GM19324 (cell line): ENCODE data around the gene CASQ2.
A peak's percentile ranks its signal among the peaks of the same experiment; 100 is the strongest.
"Not testable (repeated sequence)": the region's sequence is repeated elsewhere in the genome, so short reads cannot be mapped to it uniquely, and the experiment has no call there.

Source experiments
- ATAC-seq: cut with Tn5 transposase; IDR thresholded peaks from one replicate; pipeline ENCODE4 v1.9.1; 2021; ENCODE audit warnings: mild to moderate bottlenecking, moderate library complexity; ENCODE audit not compliant: unreplicated experiment, low FRiP score

Gene CASQ2

DNA sequence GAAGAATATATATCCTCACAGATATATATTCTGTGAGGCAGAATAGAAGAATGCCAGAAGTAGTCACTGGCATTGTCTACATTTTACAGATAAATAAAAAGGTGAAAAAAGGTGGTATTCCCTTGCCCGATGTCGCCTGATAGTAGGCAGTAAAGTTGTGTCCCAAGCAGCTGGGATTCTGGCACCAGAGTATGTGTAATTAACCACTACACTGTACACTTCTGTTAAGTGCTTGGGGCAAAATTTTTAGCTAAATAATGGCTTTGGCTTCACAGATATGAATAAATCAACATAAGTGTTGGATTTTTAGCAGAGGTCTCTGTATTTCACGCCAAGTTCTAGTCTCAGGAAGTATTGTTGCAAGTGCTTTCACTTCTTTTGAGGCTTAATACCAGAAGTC, 13.3 kb upstream of the CASQ2 start:
- no peak for ATAC-seq

DNA sequence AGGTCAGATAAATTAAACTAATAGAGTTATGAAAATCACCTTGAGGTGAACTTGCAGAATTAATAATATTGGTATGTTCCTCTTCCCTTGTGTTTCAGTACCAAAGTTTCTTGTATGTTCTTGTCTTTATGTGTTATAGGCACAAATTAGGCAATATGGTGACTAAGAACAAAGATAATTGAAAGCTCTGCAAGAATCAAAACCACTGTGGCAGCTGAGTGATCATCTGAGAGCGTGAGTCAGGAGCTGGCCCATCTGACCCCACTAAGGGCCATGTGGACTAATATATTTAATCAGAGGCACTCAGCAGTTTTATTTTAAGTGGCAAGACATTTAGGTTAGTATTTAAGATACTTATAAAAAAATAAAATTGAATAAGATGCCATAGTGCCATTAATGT, 12.8 kb upstream of the CASQ2 start:
- no peak for ATAC-seq

DNA sequence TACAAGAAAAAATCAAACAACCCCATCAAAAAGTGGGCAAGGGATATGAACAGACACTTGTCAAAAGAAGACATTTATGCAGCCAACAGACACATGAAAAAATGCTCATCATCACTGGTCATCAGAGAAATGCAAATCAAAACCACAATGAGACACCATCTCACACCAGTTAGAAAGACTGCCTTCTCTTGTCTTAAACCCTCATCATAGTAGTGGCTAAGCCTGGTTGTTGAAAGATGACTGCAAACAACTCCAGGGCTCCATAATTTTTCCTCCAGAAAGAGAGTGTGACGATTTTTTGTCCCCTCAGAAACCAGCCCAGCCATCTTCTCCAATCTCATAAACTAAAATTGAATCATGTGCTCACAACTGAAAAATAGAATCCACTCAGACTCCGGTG, 12.1 kb upstream of the CASQ2 start:
- ATAC-seq = not testable (repeated sequence)

DNA sequence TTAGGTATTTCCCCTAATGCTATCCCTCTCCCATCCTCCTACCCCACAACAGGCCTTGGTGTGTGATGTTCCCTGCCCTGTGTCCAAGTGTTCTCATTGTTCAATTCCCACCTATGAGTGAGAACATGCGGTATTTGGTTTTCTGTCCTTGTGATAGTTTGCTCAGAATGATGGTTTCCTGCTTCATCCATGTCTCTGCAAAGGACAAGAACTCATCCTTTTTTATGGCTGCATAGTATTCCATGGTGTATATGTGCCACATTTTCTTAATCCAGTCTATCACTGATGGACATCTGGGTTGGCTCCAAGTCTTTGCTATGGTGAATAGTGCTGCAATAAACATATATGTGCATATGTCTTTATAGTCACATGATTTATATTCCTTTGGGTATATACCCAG, 10.6 kb upstream of the CASQ2 start:
- ATAC-seq = not testable (repeated sequence)

DNA sequence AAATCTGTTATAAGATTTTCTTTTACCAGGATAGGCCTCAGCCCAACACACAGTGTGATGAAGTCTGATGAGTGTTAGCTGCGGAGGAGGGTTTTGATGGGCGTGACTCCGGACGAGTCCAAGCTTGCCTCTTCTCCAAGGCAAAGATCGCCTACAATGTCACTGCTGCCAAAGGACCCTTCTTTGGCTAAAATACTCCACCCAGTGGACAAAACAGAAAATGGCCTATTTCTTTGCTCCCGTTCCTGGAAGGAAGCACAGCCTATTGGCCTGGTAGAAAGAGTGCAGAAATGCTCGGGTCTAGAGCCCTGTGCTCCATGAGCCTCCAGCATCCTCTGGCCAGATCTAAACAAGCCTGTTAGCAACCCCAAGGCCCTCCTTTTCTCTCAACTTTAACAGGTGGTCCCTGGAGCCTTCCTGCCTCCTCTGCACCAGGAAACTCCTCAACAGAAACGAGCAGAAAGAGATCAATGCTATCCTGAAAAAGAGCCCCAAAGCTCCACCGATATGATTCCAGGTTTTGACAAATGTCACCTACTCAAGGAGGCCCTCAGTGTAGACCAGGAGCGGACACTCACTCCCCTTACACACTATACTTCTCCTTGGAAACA, 3.4 kb upstream of the CASQ2 start:
- peak; percentile 87 for ATAC-seq

DNA sequence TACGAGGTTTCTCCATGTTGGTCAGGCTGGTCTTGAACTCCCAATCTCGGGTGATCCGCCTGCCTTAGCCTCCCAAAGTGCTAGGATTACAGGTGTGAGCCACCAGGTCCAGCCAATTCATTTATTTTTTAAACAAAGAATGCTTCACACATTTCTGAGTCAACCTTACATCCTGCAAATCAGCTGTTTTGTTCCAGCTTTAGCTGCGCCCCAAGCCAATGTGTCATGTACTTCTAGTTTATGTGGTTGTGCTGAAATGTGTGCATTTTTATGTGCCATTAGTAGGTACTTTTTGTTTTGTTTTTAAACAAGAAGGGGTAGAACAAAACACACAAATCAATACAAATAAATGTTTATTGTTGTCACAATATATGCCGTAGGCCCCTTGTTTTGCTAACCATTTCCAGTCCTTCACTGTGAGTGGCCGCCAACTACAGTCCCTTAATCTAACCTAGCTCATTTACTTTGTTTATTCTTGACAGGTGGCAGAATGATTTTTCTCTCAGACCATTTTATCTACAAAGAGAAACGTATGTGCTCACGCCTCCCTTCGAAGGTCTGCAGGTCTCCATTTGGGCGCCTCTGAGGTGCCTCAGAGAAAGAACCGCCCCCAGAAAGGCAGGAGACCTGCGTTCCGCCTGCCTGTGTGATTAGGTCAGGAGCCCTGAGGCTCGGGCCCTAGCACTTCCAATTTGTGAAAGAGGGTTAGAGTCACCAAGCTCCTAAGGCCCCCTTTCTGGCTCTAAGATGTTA, 2.8 kb upstream of the CASQ2 start:
- ATAC-seq = peak; percentile 31

DNA sequence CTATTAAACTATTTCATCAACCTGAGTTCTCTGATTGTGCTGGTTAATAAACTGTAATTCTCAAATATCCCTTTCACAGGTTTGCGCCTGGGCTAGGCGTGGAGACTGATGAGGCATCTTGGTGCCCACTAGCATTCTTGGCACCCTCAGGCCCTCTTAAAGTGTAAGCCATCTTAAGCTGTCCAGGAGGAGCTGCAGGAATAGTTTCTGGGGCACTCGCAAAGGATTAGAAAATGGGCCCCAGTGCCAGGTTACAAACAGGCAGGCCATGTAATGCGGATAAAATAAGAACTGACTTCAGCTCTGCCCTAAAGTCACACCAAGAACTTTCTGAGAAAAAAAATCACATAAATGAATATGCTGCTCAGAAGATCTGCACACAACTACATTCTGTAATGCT, 1.1 kb downstream of the CASQ2 start:
- no peak for ATAC-seq

DNA sequence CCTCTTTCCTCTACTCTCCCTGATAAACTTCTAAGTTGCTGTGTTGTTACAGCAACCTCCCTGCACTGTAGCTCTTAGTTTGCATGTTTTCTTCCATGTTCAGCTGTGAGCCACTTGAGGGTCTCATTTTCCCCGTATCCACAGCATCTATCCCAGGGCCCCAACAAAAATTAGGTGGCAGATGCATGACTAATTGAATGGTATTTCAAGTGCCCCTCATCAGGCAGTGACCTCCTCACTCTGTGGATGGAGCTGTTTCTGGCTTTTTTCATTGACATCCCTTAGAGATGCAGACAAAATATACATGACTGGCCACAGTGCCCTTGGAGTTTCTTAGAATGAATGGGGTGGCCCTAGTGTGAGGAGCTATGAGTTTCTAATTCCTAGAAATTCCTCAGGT, 3.4 kb downstream of the CASQ2 start:
- no peak for ATAC-seq

DNA sequence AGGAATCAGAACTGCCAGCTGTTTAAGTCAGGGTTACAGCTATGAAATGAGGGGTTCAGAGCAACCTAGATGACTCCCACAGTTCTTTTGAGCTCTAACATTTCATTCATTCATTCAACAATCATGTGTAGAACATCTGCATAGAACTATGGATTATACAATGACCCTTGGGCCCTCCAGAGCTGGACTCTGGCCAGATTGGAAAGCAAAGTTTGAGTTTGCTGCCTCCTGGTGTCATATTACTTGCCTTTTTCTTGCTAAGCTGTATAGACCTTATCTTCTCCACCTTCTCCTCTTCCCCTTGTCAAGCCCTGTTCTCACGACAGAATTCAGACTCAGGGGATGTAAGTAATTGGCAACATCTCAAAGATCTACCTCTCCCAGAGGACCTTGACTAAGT, 4.0 kb downstream of the CASQ2 start:
- ATAC-seq = no peak

DNA sequence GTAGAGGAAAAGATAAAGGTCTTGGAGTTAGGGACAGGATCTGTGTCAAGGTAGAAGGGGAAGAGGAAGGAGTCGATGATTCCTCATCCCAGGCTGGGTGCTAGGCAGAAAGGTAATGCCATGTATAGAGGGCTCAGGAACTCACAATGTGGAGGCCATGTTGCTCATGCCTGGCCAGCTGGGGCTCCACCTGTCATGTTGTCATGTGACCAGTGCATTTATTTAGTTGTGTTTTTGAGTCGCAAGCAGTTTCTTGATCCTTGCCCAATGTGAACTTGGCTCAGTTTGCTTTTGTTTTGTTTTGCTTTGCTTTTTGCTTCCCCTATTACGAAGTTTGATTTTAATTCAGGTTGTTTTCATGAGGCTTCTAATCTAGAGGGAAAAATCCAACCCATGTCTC, 5.7 kb downstream of the CASQ2 start:
- no peak for ATAC-seq

DNA sequence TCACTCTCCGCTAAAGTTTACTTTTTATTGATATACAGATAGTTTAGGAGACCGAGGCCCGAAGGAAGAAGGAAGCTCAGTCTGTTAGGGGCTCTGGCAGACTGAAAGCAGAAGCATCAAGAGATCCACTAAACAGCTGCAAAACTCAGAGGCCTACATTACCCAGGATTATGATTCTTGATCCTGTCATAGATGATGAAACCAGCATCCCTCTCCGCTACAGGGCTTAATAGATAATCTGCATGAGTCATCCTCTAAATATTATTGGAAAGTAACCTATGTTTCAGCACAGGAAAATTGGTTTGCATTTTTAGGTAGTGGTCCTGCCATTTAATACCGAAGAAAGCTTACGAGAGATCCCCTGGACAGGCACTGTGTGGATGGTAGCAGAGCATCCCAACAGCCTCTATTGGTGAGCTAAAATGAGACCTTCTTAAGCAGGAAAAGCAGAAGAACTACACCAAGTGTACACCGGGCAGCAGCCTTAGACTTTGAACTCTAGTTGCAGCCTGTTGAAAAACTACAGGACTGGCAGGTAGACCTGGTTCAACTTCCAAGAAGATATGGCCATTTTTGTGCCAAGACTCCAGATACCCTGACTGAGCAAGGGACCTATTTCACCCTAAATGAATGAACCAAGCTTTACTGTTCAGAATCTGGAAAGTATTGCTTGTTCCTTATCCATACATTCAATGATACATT, 6.8 kb downstream of the CASQ2 start:
- ATAC-seq = no peak

DNA sequence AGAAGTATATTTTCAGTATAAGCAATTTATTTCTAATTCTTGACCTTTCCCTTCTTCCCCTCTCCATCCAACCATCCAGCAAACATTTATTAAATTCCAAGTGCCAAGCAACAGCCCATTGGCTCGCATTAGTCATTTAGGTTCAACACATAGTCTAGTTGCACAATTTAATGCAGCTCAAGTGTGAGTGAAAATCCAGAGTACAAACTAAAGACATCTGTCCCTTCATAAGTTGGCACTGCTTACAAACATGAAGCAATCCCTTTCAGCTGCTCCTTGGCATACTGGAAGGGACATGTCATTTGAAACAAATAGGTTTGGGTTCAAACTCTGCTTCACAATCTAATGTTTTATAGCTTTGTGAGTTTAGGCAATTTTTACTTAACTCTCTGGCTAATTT, 10.7 kb downstream of the CASQ2 start:
- no peak for ATAC-seq

DNA sequence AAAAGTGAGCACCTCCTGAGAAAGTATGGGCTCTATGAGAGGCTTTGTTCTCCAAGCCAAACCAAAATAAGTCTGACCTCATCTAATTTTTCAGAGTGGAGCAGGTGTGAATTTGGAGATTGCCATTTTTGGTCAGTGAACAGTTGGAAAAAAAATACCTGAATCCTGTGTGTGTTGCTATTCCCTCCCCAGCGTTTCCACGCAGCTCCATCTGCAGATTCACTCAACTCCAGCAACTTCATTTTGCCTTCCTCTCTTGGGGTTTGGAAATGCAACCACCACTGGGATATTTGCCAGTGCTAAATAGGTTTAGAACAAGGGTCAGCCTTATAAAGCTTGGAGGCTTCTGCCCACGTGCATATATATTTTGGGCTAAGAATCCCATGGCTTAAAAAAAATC, 11.2 kb downstream of the CASQ2 start:
- ATAC-seq = no peak

DNA sequence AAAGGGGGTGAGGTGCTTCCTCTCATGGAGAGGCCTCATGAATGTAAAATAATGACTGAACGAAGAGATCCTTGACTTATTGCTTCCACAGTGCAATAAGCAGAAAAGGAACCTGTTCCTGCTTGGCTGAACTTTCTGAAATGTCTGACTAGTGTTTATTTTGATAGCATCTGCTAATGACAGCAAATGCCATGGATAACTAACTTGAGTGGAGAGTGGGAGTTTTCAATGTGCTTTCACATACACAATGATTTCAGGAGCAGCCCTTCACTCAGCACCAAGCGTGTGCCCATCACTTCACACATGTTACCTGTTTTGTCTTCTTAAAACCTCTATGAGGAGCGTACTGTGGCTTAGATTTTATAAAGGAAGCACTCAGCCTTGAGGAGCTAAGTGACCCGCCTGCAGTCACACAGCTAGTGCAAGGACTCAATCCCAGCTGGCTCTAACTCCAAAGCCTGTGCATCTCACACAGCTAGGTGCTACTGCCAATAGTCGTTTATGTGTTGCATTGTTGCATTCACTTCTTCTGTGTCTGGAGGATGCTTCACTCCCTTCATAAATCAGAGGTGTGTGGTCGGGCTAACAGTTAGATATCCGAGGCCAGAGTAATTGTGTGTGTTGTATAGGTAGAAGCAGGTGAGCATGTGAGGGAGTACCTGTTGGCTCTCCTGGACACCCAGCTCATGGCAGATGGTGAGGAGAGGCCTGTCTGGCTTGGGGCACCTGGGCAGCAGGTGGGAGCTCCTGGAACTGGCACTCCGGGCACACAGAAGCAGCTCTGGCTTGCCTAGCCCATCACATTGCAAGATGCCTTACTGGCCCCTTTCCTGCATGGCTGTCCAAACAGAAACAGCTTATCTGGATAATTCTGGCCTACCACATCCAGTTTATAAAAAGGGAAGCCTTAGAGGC, 12.8 kb downstream of the CASQ2 start:
- no peak for ATAC-seq

DNA sequence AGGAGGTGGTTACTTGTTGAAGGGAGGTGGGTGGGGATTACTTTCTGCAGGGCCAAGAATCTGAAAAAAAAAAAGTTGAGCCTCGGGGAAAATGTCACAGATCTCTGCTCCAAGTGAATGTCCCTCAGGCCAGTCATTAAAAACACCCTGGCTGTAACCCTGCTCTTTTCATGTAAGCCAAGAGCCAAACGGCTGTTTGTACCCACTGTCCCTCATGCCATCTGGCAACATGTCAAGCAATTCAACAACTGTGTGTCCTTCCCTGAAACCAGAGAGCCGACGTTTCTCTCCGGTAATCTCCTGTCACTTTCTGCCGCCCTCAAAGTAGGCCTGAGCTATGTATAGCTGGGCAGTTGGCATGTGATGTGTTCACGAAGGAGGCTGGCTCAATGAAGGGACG, 14.7 kb downstream of the CASQ2 start:
- ATAC-seq = no peak

DNA sequence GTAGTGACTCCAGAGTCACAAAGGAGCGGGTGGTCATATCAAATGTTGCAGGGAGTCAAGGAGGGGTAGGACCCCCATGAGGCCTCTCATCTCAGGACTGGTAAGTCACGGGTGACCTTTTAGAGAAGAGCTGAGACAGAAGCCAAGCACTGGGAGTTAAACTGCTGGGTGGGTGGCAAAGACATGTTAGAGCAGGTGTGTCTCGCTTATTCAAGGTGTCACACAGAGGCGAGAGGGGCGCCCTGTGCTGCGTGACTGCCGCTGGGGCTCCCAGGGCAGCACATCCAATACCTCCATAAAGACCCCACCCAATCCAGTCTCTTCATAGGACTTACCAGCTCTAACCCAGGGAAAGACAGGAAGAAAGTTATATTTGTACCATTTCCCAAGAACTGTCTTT, 15.2 kb downstream of the CASQ2 start:
- no peak for ATAC-seq

DNA sequence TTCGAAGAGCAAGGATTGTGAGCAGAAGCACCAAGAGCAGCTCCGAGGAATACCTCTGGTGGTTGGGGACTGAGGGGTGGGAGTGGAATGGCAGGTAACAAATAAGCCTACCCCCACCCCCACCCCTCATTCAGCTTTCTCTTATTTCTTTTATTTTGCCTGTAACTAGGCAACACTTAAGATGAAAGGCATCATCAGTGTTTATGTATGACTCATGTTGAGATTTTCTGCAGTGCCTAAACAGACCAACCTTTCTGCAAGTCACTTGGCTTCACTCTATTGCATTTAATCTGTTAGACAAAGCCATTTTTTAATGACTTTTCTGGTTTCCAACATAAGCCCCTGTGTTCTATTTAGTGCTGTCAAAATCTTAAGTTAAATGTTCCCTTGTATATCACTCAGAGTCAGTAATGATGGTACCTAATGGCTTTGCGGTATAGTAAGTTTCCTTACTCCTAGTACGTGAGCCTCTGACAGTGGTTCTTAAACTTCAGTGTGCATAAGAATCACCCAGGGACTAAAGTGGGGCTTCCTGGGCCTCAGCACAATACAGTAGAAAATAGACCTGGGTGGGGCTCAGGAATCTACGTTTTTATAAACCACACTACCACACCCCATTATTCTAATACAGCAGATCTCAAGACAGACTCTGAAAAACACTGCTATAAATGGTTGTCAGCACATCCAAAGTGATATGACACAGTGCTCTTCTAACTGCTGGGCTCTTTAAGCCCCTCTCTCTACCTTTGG, 19.9 kb downstream of the CASQ2 start:
- ATAC-seq = no peak

DNA sequence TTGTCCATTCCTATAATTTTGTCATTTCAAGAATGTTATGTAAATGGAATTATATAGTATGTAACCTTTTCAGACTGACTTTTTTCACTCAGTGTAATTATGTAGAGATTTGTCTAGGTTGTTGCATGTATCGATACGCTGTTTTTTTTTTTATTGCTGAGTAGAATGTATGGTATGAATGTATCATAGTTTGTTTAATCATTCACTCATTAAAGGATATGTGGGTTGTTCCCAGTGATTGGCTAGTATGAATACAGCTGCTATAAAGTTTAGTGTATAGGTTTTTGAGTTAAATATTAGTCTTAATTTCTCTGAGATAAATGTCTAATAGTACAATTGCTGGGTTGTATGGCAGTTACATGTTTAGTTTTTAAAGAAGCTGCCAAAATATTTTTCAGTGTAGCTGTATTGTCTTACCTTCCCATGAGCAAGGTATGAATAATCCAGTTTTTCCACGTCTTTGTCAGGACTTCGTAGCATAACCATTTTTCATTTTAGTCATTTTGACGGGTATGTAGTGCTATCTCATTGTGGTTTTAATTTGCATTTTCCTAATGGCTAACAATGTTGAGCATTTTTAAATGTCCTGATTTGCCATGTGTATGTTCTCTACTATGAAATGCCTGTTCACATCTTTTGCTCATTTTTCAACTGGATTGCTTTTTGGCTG, 22.4 kb downstream of the CASQ2 start:
- no peak for ATAC-seq

DNA sequence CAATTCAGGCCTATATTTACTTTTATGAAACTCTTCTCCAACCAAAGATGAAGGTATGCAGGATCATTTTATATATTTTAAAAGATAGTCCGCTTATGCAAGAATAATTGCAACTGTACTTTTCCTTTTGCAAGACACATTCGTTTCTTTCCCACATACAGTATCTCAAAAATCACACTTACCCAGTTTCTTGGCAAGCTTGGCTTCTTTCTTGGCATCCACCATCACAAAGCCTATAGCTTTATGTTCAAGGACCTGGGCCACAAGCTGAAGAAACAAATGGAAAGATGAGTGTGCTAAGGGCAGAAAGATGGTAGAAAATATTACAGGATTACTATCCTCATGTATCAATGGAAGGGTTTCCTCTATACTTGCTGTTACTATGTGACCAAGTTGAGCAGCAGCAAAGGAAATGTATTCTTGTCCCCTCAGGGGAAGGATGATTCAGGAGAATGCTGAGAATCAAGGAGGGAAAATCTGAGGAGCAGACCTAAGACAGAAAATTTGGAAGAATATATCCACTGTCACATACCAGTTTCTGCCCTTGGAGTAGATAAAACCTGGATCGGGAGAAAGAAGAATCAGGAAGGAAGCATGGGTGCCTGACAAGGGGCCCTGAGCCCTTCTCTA, 23.8 kb downstream of the CASQ2 start:
- no peak for ATAC-seq
